Endothelial cell of umbilical vein (primary cell): Measurements from ENCODE around the gene ZMIZ2. TPM values are rescaled to one million over a fixed set of nuclear protein-coding genes. Genes with fewer than 3 reads are reported as not detected.

Source experiments
- BruUV-seq: library from RNA; stranded (reverse); fragments of 400-500 nt; replicated peaks from 2 replicates; lab custom pipeline; 2021; lab: Mats Ljungman, UMichigan
- CTCF ChIA-PET: fragments of 300-600, 350-600 bp; sonication (Branson Sonifier 250); formaldehyde crosslinking; loops from one replicate; lab custom pipeline; 2021; ENCODE audit warnings: antibody characterized with exemption, inconsistent platforms; lab: Charles Lee
- POLR2A ChIA-PET: fragments of 300-600, 350-600 bp; sonication (Branson Sonifier 250); formaldehyde crosslinking; loops from one replicate; lab custom pipeline; 2021; ENCODE audit warnings: antibody characterized with exemption, inconsistent platforms; lab: Charles Lee
- DNase-seq: peaks from one replicate; pipeline ENCODE4 v3.0.0-alpha.2; 2011; ENCODE audit warnings: low read depth, low spot score
- FAIRE-seq: peaks from 2 replicates; lab custom pipeline; 2011; peaks lifted over from hg19 to GRCh38; lab: Jason Lieb, UNC
- H2AFZ ChIP-seq: 2 replicates; pipeline ENCODE4 v1.6.0; 2012; ENCODE audit warnings: low read depth, low read length, control low read depth, inconsistent platforms
- H3K27ac ChIP-seq: 2 replicates; pipeline ENCODE4 v1.5.1; 2011; ENCODE audit warnings: low read depth, mild to moderate bottlenecking, control low read depth, low read length, moderate library complexity; ENCODE audit not compliant: insufficient read depth
- H3K27me3 ChIP-seq, 2 experiments: 2 replicates each; pipeline versions ENCODE4 v1.6.0 to v1.6.1; 2011; ENCODE audit warnings: low read length in 2 of 2, mixed read lengths in 1 of 2; ENCODE audit not compliant: control insufficient read depth in 2 of 2, insufficient read depth in 2 of 2
- H3K36me3 ChIP-seq, 2 experiments: 2 replicates in 1 of 2; 3 replicates in 1 of 2; pipeline ENCODE4 v1.5.1; 2011; ENCODE audit warnings: low read length in 2 of 2, mild to moderate bottlenecking in 1 of 2, moderate library complexity in 1 of 2; ENCODE audit not compliant: control insufficient read depth in 2 of 2, insufficient read depth in 2 of 2; ENCODE audit errors: extremely low read depth in 1 of 2
- H3K4me1 ChIP-seq: 3 replicates; pipeline ENCODE4 v1.5.1; 2011; ENCODE audit warnings: mild to moderate bottlenecking, low read length; ENCODE audit not compliant: control insufficient read depth, insufficient read depth; ENCODE audit errors: extremely low read depth
- H3K4me2 ChIP-seq: 2 replicates; pipeline ENCODE4 v1.6.1; 2011; ENCODE audit warnings: low read length, control low read depth, mixed read lengths; ENCODE audit not compliant: insufficient read depth
- H3K4me3 ChIP-seq, 3 experiments: fragments of 200-600 bp in 1 of 3; sonication (generic), shearing (Covaris generic) in 1 of 3; replicated peaks in 1 of 3; 2 replicates each; pipeline ENCODE4 v1.5.1; 2011 to 2016; ENCODE audit warnings: control low read depth in 3 of 3, low read length in 3 of 3, mild to moderate bottlenecking in 2 of 3, inconsistent platforms in 1 of 3, low read depth in 1 of 3, moderate library complexity in 1 of 3; ENCODE audit not compliant: insufficient read depth in 1 of 3
- H3K79me2 ChIP-seq: 2 replicates; pipeline ENCODE4 v1.6.0; 2012; ENCODE audit warnings: low read length, inconsistent platforms; ENCODE audit not compliant: control insufficient read depth, insufficient read depth
- H3K9ac ChIP-seq: replicated peaks from 2 replicates; pipeline ENCODE3; 2011; ENCODE audit warnings: low read length, control low read depth; ENCODE audit not compliant: insufficient read depth; ENCODE audit errors: extremely low read depth
- H3K9me1 ChIP-seq: replicated peaks from 3 replicates; pipeline ENCODE4 v1.6.0; 2011; ENCODE audit warnings: mild to moderate bottlenecking, low read length; ENCODE audit not compliant: control insufficient read depth, insufficient read depth; ENCODE audit errors: extremely low read depth
- H3K9me3 ChIP-seq: replicated peaks from 2 replicates; pipeline ENCODE4 v1.5.1; 2012; ENCODE audit warnings: low read length, inconsistent platforms; ENCODE audit not compliant: control insufficient read depth, insufficient read depth
- H4K20me1 ChIP-seq: replicated peaks from 2 replicates; pipeline ENCODE3; 2011; ENCODE audit warnings: mild to moderate bottlenecking, low read length; ENCODE audit not compliant: control insufficient read depth, insufficient read depth; ENCODE audit errors: extremely low read depth
- EZH2 ChIP-seq: IDR thresholded peaks from 2 replicates; pipeline ENCODE4 v1.6.1; 2012; ENCODE audit warnings: borderline replicate concordance, low read depth, mild to moderate bottlenecking, moderate library complexity, low read length, inconsistent platforms; ENCODE audit not compliant: severe bottlenecking
- FOS ChIP-seq: IDR thresholded peaks from 2 replicates; pipeline ENCODE4 v1.6.1; 2011; ENCODE audit warnings: mild to moderate bottlenecking, low read length, moderate library complexity, borderline replicate concordance; ENCODE audit not compliant: insufficient read depth
- GATA2 ChIP-seq: IDR thresholded peaks from 2 replicates; pipeline ENCODE4 v1.7.0; 2011; ENCODE audit warnings: low read depth, mild to moderate bottlenecking, moderate library complexity, mixed read lengths, low read length; ENCODE audit not compliant: insufficient read length, insufficient read depth
- JUN ChIP-seq: IDR thresholded peaks from 2 replicates; pipeline ENCODE4 v1.6.1; 2011; ENCODE audit warnings: borderline replicate concordance, low read depth; ENCODE audit not compliant: insufficient read length, insufficient read depth
- MYC ChIP-seq: IDR thresholded peaks from one replicate; pipeline ENCODE4 v1.6.1; 2011; ENCODE audit warnings: mild to moderate bottlenecking, low read depth, low read length
- POLR2A ChIP-seq: IDR thresholded peaks from 2 replicates; pipeline ENCODE4 v1.6.1; 2012; ENCODE audit warnings: low read depth, mild to moderate bottlenecking, control low read depth, low read length
- POLR2AphosphoS5 ChIP-seq: IDR thresholded peaks from 2 replicates; pipeline ENCODE4 v1.6.1; 2012; ENCODE audit warnings: low read depth, mild to moderate bottlenecking, control low read depth, low read length, moderate library complexity; ENCODE audit not compliant: insufficient read depth
- dilution Hi-C: fragments of 300-500 bp; cut with MboI; formaldehyde crosslinking; loops from one replicate; pipeline ENCODE4 v1.15.0; 2019; ENCODE audit warnings: low sequenced_read_pairs; ENCODE audit not compliant: extremely low pct_ligation_motif_present
- intact Hi-C: fragments of 100-400 bp; cut with micrococcal nuclease; formaldehyde crosslinking; loops from one replicate; pipeline ENCODE4 v1.10.0; 2022
- polyA plus RNA-seq, 4 experiments: library from polyadenylated mRNA; depleted of rRNA in 3 of 4; stranded (reverse) in 3 of 4; unstranded in 1 of 4; fragments of >200 nt; gene quantifications; 2 replicates each; pipeline versions ENCODE4 v1.2.1 to v1.2.3, GENCODE V29; 2011 to 2012; ENCODE audit warnings: missing spikeins in 1 of 4
- total RNA-seq: library from RNA; stranded (reverse); gene quantifications from 2 replicates; pipeline ENCODE4 v1.2.3, GENCODE V29; 2021
- TF ChIP-seq, protein P1 (sequence below): IDR thresholded peaks from 2 replicates; pipeline ENCODE4 v1.6.1; 2011; ENCODE audit not compliant: insufficient read depth, insufficient read length
- TF ChIP-seq, protein P2 (sequence below), 2 donors: IDR thresholded peaks; 1 replicate in 1 of 2; 2 replicates in 1 of 2; pipeline ENCODE4 v1.5.1; 2011; ENCODE audit warnings: low read length in 2 of 2, mild to moderate bottlenecking in 2 of 2, moderate library complexity in 2 of 2, control low read depth in 1 of 2, inconsistent platforms in 1 of 2, low read depth in 1 of 2; ENCODE audit not compliant: insufficient read depth in 1 of 2; ENCODE audit errors: extremely low read depth in 1 of 2

ZMIZ2 gene
- total and polyA plus RNA-seq, 2 donors (not counting 3 experiments of a cell fraction or from before 2014, with no cell fraction given): 30.6 to 87.5 TPM

DNA sequence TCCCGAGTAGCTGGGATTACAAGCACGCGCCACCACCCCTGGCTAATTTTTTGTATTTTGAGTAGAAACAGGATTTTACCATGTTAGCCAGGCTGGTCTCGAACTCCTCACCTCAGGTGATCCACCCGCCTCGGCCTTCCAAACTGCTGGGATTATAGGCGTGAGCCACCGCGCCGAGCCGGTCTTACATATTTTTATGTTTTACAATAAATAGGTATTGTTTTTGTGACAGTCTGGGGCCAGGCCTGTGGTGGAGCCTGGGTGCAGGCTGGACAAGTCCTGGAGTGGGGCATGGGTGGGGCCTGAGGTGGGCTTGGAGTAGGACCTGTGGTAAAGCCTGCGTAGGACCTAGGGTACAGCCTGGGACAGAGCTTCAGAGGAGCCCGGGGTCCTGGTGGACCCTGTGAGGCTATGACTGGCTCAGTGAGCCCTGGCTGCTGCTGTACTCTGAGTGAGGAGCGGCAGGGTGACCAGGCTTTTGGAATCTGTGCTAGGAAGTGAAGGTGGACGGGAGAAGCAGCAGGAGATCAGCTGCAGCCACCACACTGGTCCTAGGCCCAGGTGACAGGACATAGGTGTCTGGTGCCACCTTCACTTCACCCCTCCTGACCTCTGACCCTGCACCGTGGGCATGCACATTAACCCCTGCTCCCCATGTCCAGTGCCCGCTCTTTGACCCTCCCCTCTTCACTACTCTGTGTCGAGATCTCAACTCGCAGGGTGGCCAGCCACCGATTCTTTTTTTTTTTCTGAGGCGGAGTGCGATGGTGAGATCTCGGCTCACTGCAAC, 9.6 kb upstream of the ZMIZ2 start:
- POLR2A ChIA-PET: no interaction called here

More for the DNA sequence above, 9.6 kb upstream of the ZMIZ2 start:
- H3K9me1 ChIP-seq: no peaks in the 10 kb centered on the region
- no peak overlapping the region for H2AFZ ChIP-seq
- DNase-seq (no peak), FAIRE-seq (no peak)
- H3K36me3 ChIP-seq: no peaks in the 10 kb centered on the region
- TF ChIP-seq JUN (no peak), POLR2AphosphoS5 (no peak), MYC (no peak), FOS (no peak), GATA2 (no peak), POLR2A (no peak), EZH2 (no peak)
- TF ChIP-seq, protein P1, sequence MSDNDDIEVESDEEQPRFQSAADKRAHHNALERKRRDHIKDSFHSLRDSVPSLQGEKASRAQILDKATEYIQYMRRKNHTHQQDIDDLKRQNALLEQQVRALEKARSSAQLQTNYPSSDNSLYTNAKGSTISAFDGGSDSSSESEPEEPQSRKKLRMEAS: no peak
- TF ChIP-seq, protein P2, sequence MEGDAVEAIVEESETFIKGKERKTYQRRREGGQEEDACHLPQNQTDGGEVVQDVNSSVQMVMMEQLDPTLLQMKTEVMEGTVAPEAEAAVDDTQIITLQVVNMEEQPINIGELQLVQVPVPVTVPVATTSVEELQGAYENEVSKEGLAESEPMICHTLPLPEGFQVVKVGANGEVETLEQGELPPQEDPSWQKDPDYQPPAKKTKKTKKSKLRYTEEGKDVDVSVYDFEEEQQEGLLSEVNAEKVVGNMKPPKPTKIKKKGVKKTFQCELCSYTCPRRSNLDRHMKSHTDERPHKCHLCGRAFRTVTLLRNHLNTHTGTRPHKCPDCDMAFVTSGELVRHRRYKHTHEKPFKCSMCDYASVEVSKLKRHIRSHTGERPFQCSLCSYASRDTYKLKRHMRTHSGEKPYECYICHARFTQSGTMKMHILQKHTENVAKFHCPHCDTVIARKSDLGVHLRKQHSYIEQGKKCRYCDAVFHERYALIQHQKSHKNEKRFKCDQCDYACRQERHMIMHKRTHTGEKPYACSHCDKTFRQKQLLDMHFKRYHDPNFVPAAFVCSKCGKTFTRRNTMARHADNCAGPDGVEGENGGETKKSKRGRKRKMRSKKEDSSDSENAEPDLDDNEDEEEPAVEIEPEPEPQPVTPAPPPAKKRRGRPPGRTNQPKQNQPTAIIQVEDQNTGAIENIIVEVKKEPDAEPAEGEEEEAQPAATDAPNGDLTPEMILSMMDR (IDR thresholded peaks at IDR 0.05; ENCODE audit: extremely low read depth in 1 of 2, insufficient read depth in 1 of 2, low read depth in 1 of 2, low read length in 2 of 2): no peak
- intact Hi-C loops (no loop called here), dilution Hi-C loops (no loop called here)
- CTCF ChIA-PET: interaction anchor here (0.6 kb wide), 1 partner anchor 20 kb away, joined by 4 read pairs; no protein-coding TSS in a partner anchor
- peaks cover 26% of the 10 kb centered on the region for H3K4me1 ChIP-seq
- H3K9ac ChIP-seq: no peak overlapping the region
- no TSS peak for BruUV-seq
- H3K79me2 ChIP-seq: no peaks in the 10 kb centered on the region
- no peak overlapping the region for H3K4me3 ChIP-seq
- no peak overlapping the region for H3K27ac ChIP-seq
- H3K27me3 ChIP-seq: no peaks in the 10 kb centered on the region
- H4K20me1 ChIP-seq: no peaks in the 10 kb centered on the region
- H3K4me2 ChIP-seq: no peak overlapping the region
- H3K9me3 ChIP-seq: no peaks in the 10 kb centered on the region
